ENCODE measurements around the gene LAMC2. TPM values are rescaled to one million over a fixed set of nuclear protein-coding genes. Genes with fewer than 3 reads are reported as not detected.

Gene LAMC2
- total RNA-seq, 4 donors from 2014 or later = 9.4 to 17.4 (median 15.9) TPM

DNA sequence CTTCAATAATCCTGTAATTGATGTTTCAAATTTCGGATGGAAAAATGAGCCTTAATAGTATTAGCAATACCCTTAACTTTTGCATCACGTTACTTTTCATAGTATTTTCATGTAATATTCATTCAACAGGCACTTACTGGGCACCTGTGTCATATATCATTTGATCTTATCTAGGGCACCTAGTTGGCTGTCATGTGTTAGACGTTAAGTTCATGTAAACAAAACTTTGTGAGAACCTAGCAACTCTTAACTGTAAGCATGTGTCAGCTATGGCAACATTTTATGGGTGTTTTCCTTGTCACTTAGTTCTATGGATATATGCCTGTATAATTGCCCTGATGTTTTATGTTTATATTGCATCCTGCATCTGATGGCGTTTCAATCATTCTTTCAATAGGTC lies 777 bp downstream of the LAMC2 start:
- H3K9me3 ChIP-seq = no peaks in the 10 kb centered on the region
- H3K27me3 ChIP-seq = no peaks in the 10 kb centered on the region
- H3K4me1 ChIP-seq = peaks cover 0 to 37% (median 0%) of the 10 kb centered on the region in 3 donors
- no peaks in the 10 kb centered on the region for H3K36me3 ChIP-seq
- H3K4me3 ChIP-seq = peak overlapping the region; percentile 47 to 67 (median 54)
- no peak for DNase-seq
- 35 to 53% methylated on average over 4 of the region's 4 CpGs for WGBS, 2 donors
- TF ChIP-seq POLR2A (IDR thresholded peaks at IDR 0.05) (no peak), CTCF (IDR thresholded peaks at IDR 0.05) (no peak)
- H3K27ac ChIP-seq = peak overlapping the region; percentile 82 to 87 (median 86)
- intact Hi-C loops (cut with DNase I) = no loop called here

DNA sequence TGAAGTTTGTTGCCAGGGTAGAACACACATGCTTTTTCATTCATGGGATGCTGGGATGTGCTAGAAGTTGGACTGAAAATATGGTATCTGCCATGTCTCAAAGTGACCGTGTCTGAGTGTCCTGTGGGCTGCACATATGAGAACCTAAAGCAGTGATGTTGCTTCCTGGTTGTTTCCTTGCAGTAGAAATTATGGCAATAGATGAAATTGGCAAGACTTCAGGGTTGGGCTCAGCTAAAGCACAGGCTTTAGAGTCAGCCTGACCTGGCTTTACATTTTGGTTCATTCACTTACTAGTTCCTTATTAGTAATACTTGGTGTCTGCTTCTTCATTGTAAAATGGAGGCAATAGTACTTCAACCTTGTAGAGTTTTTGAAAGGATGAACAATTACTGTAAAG lies 2.2 kb downstream of the LAMC2 start:
- intact Hi-C loops (cut with DNase I) = no loop called here
- Histone ChIP-seq H3K4me1 (peaks cover 0 to 37% (median 0%) of the 10 kb centered on the region in 3 donors), H3K4me3 (no peak overlapping the region), H3K27me3 (no peaks in the 10 kb centered on the region), H3K9me3 (no peaks in the 10 kb centered on the region), H3K27ac (no peak overlapping the region), H3K36me3 (no peaks in the 10 kb centered on the region)
- 91 to 100% methylated on average over 1 of the region's 1 CpG for WGBS, 2 donors
- TF ChIP-seq CTCF (IDR thresholded peaks at IDR 0.05) = no peak
- TF ChIP-seq POLR2A (IDR thresholded peaks at IDR 0.05) = no peak
- DNase-seq = no peak

DNA sequence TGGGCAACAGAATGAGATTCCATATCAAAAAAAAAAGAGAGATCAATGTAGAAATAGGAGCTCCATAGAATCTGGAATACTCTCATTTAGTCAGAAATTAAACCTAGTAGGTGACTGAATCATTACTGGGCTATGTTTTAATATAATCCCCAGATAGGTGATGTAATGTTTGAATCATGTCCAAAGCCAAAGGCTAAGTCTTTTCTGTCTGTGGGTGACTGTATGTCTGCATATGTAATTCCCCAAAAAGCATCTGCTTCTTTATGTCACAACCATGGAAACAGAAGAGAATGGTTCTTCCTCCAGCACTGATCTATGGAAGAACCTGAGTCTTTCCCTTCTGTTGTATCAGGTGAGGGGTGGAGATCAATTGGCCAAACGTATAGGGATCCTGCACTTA lies 5.8 kb downstream of the LAMC2 start:
- no peak overlapping the region for H3K4me3 ChIP-seq
- 46 to 52% methylated on average over 1 of the region's 1 CpG for WGBS, 2 donors
- DNase-seq = no peak
- intact Hi-C loops (cut with DNase I) = no loop called here
- no peaks in the 10 kb centered on the region for H3K9me3 ChIP-seq
- H3K4me1 ChIP-seq = peaks cover 0 to 27% (median 2%) of the 10 kb centered on the region in 3 donors
- TF ChIP-seq CTCF (IDR thresholded peaks at IDR 0.05) (no peak), POLR2A (IDR thresholded peaks at IDR 0.05) (no peak)
- H3K36me3 ChIP-seq = no peaks in the 10 kb centered on the region
- H3K27ac ChIP-seq = no peak overlapping the region
- no peaks in the 10 kb centered on the region for H3K27me3 ChIP-seq

DNA sequence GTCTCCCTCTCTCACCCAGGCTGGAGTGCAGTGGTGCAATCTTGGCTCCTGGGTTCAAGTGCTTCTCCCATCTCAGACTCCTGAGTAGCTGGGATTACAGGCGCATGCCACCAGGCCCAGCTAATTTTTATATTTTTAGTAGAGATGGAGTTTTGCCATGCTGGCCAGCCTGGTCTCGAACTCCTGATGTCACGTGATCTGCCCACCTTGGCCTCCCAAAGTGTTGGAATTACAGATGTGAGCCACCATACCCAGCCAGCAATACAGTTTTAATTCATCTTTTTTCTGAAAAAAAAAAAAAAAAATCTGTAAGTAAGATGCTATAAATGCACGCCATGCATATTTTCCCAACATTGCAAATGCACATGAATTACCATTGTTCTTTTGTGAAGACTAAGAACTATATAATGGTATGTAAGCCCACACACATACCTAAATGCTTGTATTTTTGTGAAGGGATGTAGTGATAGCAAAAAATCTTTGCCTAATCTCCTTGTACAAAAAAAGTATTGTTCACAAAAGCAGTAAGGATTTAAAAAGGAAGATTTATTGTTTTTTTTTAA lies 8.0 kb downstream of the LAMC2 start:
- intact Hi-C loops (cut with DNase I) = no loop called here
- no peak for DNase-seq
- Histone ChIP-seq H3K4me1 (peaks cover 0 to 14% (median 9%) of the 10 kb centered on the region in 3 donors), H3K27ac (no peak overlapping the region), H3K4me3 (no peak overlapping the region), H3K9me3 (no peaks in the 10 kb centered on the region), H3K27me3 (no peaks in the 10 kb centered on the region), H3K36me3 (no peaks in the 10 kb centered on the region)
- WGBS, 2 donors = 64 to 88% methylated on average over 2 to 4 of the region's 4 CpGs
- TF ChIP-seq POLR2A (IDR thresholded peaks at IDR 0.05) = no peak
- TF ChIP-seq CTCF (IDR thresholded peaks at IDR 0.05) = no peak

DNA sequence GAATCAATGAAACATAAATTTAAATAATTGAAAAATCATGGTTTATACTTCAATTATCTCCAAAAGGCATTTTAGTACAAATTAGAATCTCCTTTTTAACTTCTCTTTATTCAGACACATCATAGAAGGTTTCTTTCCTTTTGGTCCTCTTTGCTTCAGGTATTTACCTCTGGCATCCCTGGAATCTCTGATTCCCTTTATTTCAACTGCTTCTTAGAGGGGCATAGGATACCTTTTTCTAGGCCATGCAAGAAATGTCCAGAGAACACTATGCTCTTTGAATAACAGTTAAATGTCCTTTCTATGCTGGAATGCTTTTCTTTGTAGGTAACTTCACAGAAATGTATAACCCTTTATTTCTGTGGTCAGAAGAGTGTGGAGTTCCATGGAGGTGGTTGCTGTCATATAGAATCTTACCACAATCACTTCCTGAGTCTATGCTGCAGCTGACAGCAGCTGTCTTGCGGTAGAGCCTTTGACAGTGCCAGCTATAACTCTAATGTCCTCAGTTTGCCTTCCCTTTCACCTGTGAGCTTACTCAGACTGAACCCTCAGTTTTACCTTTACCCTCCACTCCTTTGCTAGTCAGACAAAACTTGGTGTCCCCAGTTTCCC lies 8.6 kb downstream of the LAMC2 start:
- Histone ChIP-seq H3K4me1 (peaks cover 0 to 15% (median 9%) of the 10 kb centered on the region in 3 donors), H3K27me3 (no peaks in the 10 kb centered on the region), H3K4me3 (no peak overlapping the region), H3K9me3 (no peaks in the 10 kb centered on the region), H3K27ac (peak overlapping the region in 1 of 4 donors; percentile 6), H3K36me3 (no peaks in the 10 kb centered on the region)
- 55 to 94% methylated on average over 1 of the region's 1 CpG for WGBS, 2 donors
- intact Hi-C loops (cut with DNase I) = no loop called here
- DNase-seq = no peak
- TF ChIP-seq POLR2A (IDR thresholded peaks at IDR 0.05) (no peak), CTCF (IDR thresholded peaks at IDR 0.05) (no peak)

All from esophagus squamous epithelium (tissue), 5 donors.